ENCODE results near the gene STON2. TPM values are rescaled to one million over a fixed set of nuclear protein-coding genes. Genes with fewer than 3 reads are reported as not detected.
"Not testable (repeated sequence)": the region's sequence is repeated elsewhere in the genome, so short reads cannot be mapped to it uniquely, and the experiment has no call there.

Gene STON2
- total RNA-seq, 2 donors from 2014 or later: 6.6 to 16.6 TPM

GRCh38 chr14:81433378-81433777, 33.3 kb upstream of the STON2 start:
- H3K27me3 ChIP-seq: no peaks in the 10 kb centered on the region
- H3K9me3 ChIP-seq: no peaks in the 10 kb centered on the region
- H3K36me3 ChIP-seq (replicated peaks in 1 of 2; ENCODE audit: insufficient read depth in 1 of 2, low read depth in 2 of 2): no peaks in the 10 kb centered on the region
- H3K4me1 ChIP-seq: peaks cover 14% of the 10 kb centered on the region
- ATAC-seq (no peak), DNase-seq (no peak)
- no peak overlapping the region for H3K4me3 ChIP-seq
- no peak for TF ChIP-seq POLR2A (IDR thresholded peaks at IDR 0.05)
- TF ChIP-seq CTCF (IDR thresholded peaks at IDR 0.05): no peak
- WGBS, 2 donors: 55 to 62% methylated on average over 2 of the region's 2 CpGs
- no peak overlapping the region for H3K27ac ChIP-seq
- intact Hi-C loops (cut with DNase I): no loop called here

DNA sequence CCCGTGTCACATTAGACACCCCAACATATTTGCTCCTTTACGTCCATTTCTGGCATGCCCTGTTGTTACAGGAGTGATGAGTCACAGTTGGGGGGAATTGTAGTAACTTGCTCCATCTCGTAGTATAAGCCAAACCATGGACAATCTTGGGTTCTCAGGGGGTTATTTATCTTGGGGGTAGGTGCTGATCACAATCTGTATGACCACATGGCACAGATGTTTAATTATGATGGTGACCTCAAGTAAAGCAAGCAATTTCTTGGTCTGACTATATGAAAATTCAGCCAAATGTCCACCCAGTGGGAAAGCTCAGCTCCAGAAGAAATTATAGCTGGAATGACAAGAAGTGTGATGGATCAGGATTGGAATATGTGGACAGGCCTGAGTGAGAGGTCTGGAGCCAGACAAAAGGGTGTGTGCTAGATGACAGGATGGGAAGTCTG, 32.1 kb upstream of the STON2 start:
- DNase-seq (no peak), ATAC-seq (no peak)
- Histone ChIP-seq H3K4me1 (peaks cover 14% of the 10 kb centered on the region), H3K9me3 (no peaks in the 10 kb centered on the region), H3K27ac (no peak overlapping the region), H3K27me3 (no peaks in the 10 kb centered on the region), H3K4me3 (no peak overlapping the region), H3K36me3 (replicated peaks in 1 of 2; ENCODE audit: insufficient read depth in 1 of 2, low read depth in 2 of 2) (no peaks in the 10 kb centered on the region)
- intact Hi-C loops (cut with DNase I): no loop called here
- TF ChIP-seq POLR2A (IDR thresholded peaks at IDR 0.05) (no peak), CTCF (IDR thresholded peaks at IDR 0.05) (no peak)
- WGBS, 2 donors: 80 to 86% methylated on average over 3 of the region's 3 CpGs

DNA sequence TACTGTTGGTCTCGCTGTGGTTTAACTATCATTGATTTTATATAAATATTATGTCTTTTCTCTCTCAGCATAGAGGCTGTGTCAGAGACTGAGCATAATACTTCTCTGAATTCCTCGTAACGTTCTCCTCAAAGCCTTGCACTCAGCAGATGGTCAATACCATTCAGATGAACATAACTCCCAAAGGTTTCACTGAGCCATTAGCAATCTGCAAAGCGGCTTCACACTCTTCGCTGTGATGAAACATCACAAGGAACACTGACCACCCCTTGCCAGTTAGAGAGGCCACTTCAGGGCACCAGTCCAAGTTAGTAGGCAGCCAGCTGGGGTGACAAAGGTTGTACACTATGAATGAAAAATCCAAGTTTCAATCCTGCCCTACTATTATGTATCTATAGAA, 30.1 kb upstream of the STON2 start:
- no peak for ATAC-seq
- Histone ChIP-seq H3K27me3 (no peaks in the 10 kb centered on the region), H3K4me3 (no peak overlapping the region), H3K9me3 (no peaks in the 10 kb centered on the region), H3K36me3 (replicated peaks in 1 of 2; ENCODE audit: insufficient read depth in 1 of 2, low read depth in 2 of 2) (no peaks in the 10 kb centered on the region), H3K27ac (no peak overlapping the region), H3K4me1 (peaks cover 3% of the 10 kb centered on the region)
- 81 to 91% methylated on average over 5 of the region's 5 CpGs for WGBS, 2 donors
- no peak for DNase-seq
- TF ChIP-seq POLR2A (IDR thresholded peaks at IDR 0.05): no peak
- no peak for TF ChIP-seq CTCF (IDR thresholded peaks at IDR 0.05)
- intact Hi-C loops (cut with DNase I): no loop called here

- 91 to 93% methylated on average over 11 of the region's 11 CpGs for WGBS, 2 donors
- H3K27ac ChIP-seq; H3K27me3 ChIP-seq; H3K4me3 ChIP-seq; H3K36me3 ChIP-seq (replicated peaks in 1 of 2; ENCODE audit: insufficient read depth in 1 of 2, low read depth in 2 of 2); H3K4me1 ChIP-seq; ATAC-seq; H3K9me3 ChIP-seq; intact Hi-C loops (cut with DNase I); DNase-seq: not testable (repeated sequence)
Measured at GRCh38 chr14:81429749-81430148, 29.6 kb upstream of the STON2 start.

DNA sequence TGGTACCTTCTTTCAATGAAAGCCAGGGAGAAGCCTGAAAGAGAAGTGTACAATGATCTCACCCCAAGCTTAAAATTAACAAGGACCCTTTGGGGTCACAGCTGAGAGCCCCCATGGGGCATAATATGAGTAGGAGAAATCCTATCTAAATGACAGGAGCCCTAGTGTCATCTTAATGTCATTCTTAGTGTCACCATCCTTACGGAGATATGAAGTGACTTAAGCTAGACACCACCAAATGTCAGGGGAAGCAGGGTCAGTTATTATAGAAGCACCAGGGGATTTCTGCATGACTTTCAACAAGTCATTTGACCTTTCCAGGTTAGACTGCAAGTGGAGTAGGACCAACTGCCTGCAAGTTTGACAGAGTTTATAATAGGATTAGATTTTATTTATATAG, 28.9 kb upstream of the STON2 start:
- Histone ChIP-seq H3K4me3 (no peak overlapping the region), H3K27ac (no peak overlapping the region), H3K36me3 (replicated peaks in 1 of 2; ENCODE audit: insufficient read depth in 1 of 2, low read depth in 2 of 2) (no peaks in the 10 kb centered on the region), H3K9me3 (no peaks in the 10 kb centered on the region), H3K27me3 (no peaks in the 10 kb centered on the region), H3K4me1 (no peaks in the 10 kb centered on the region)
- ATAC-seq (no peak), DNase-seq (no peak)
- 89 to 95% methylated on average over 1 of the region's 1 CpG for WGBS, 2 donors
- no peak for TF ChIP-seq CTCF (IDR thresholded peaks at IDR 0.05)
- TF ChIP-seq POLR2A (IDR thresholded peaks at IDR 0.05): no peak
- intact Hi-C loops (cut with DNase I): no loop called here

Data from body of pancreas (tissue), 4 donors.